ENCODE data around the gene KLK13.

Gene KLK13

GRCh38 chr19:51065221-51065960, 499 bp upstream of the KLK13 start:
- H3K27me3 ChIP-seq (ENCODE audit: control insufficient read depth, insufficient read depth, low read length) = no peaks in the 10 kb centered on the region
- H3K4me3 ChIP-seq (ENCODE audit: low read length) = peak overlapping the region; percentile 52; the same call in 1 of the 2 replicates
- DNase-seq (ENCODE audit: low read depth, low spot score) = no peak
- H3K36me3 ChIP-seq (ENCODE audit: control insufficient read depth, insufficient read depth, low read length) = no peaks in the 10 kb centered on the region
- no CpG with 5 or more reads among the region's 25 CpGs for WGBS (ENCODE audit: insufficient coverage, insufficient read length)
- H3K4me1 ChIP-seq (ENCODE audit: control insufficient read depth, insufficient read depth, low read length) = no peaks in the 10 kb centered on the region; the same call in 1 of the 2 replicates
- no peak overlapping the region for H3K27ac ChIP-seq (ENCODE audit: low read length)
- no peaks in the 10 kb centered on the region for H3K9me3 ChIP-seq (ENCODE audit: control insufficient read depth, insufficient read depth, low read length)

GRCh38 chr19:51063664-51064063, 1.2 kb downstream of the KLK13 start:
- WGBS (ENCODE audit: insufficient coverage, insufficient read length) = no CpG with 5 or more reads among the region's 7 CpGs
- Histone ChIP-seq H3K27me3 (ENCODE audit: control insufficient read depth, insufficient read depth, low read length) (no peaks in the 10 kb centered on the region), H3K4me3 (ENCODE audit: low read length) (no peak overlapping the region), H3K4me1 (ENCODE audit: control insufficient read depth, insufficient read depth, low read length) (no peaks in the 10 kb centered on the region; the same call in 1 of the 2 replicates), H3K27ac (ENCODE audit: low read length) (no peak overlapping the region), H3K9me3 (ENCODE audit: control insufficient read depth, insufficient read depth, low read length) (no peaks in the 10 kb centered on the region), H3K36me3 (ENCODE audit: control insufficient read depth, insufficient read depth, low read length) (no peaks in the 10 kb centered on the region)
- no peak for DNase-seq (ENCODE audit: low read depth, low spot score)

GRCh38 chr19:51060973-51061372, 3.9 kb downstream of the KLK13 start:
- Histone ChIP-seq H3K4me3 (ENCODE audit: low read length) (no peak overlapping the region), H3K4me1 (ENCODE audit: control insufficient read depth, insufficient read depth, low read length) (no peaks in the 10 kb centered on the region; the same call in 1 of the 2 replicates), H3K27ac (ENCODE audit: low read length) (no peak overlapping the region), H3K9me3 (ENCODE audit: control insufficient read depth, insufficient read depth, low read length) (no peaks in the 10 kb centered on the region), H3K36me3 (ENCODE audit: control insufficient read depth, insufficient read depth, low read length) (no peaks in the 10 kb centered on the region), H3K27me3 (ENCODE audit: control insufficient read depth, insufficient read depth, low read length) (no peaks in the 10 kb centered on the region)
- WGBS (ENCODE audit: insufficient coverage, insufficient read length) = 100% methylated on average over 1 of the region's 1 CpG
- DNase-seq (ENCODE audit: low read depth, low spot score) = no peak

- H3K27ac ChIP-seq (ENCODE audit: low read length) = no peak overlapping the region
- no peaks in the 10 kb centered on the region for H3K4me1 ChIP-seq (ENCODE audit: control insufficient read depth, insufficient read depth, low read length)
- 100% methylated on average over 1 of the region's 4 CpGs for WGBS (ENCODE audit: insufficient coverage, insufficient read length)
- H3K36me3 ChIP-seq (ENCODE audit: control insufficient read depth, insufficient read depth, low read length) = no peaks in the 10 kb centered on the region
- no peak for DNase-seq (ENCODE audit: low read depth, low spot score)
- no peaks in the 10 kb centered on the region for H3K27me3 ChIP-seq (ENCODE audit: control insufficient read depth, insufficient read depth, low read length)
- H3K4me3 ChIP-seq (ENCODE audit: low read length) = no peak overlapping the region
- H3K9me3 ChIP-seq (ENCODE audit: control insufficient read depth, insufficient read depth, low read length) = no peaks in the 10 kb centered on the region
These were observed 4.6 kb downstream of the KLK13 start for GRCh38 chr19:51060336-51060735.

GRCh38 chr19:51059715-51060114, 5.2 kb downstream of the KLK13 start:
- no peak overlapping the region for H3K4me3 ChIP-seq (ENCODE audit: low read length)
- no peaks in the 10 kb centered on the region for H3K9me3 ChIP-seq (ENCODE audit: control insufficient read depth, insufficient read depth, low read length)
- WGBS (ENCODE audit: insufficient coverage, insufficient read length) = no CpG with 5 or more reads among the region's 7 CpGs
- H3K4me1 ChIP-seq (ENCODE audit: control insufficient read depth, insufficient read depth, low read length) = no peaks in the 10 kb centered on the region
- no peak overlapping the region for H3K27ac ChIP-seq (ENCODE audit: low read length)
- H3K27me3 ChIP-seq (ENCODE audit: control insufficient read depth, insufficient read depth, low read length) = no peaks in the 10 kb centered on the region
- no peak for DNase-seq (ENCODE audit: low read depth, low spot score)
- no peaks in the 10 kb centered on the region for H3K36me3 ChIP-seq (ENCODE audit: control insufficient read depth, insufficient read depth, low read length)

- Histone ChIP-seq H3K36me3 (ENCODE audit: control insufficient read depth, insufficient read depth, low read length) (no peaks in the 10 kb centered on the region), H3K9me3 (ENCODE audit: control insufficient read depth, insufficient read depth, low read length) (no peaks in the 10 kb centered on the region), H3K27me3 (ENCODE audit: control insufficient read depth, insufficient read depth, low read length) (no peaks in the 10 kb centered on the region), H3K4me1 (ENCODE audit: control insufficient read depth, insufficient read depth, low read length) (no peaks in the 10 kb centered on the region), H3K4me3 (ENCODE audit: low read length) (no peak overlapping the region), H3K27ac (ENCODE audit: low read length) (no peak overlapping the region)
- no peak for DNase-seq (ENCODE audit: low read depth, low spot score)
These were observed 9.0 kb downstream of the KLK13 start for GRCh38 chr19:51055866-51056265.

GRCh38 chr19:51047031-51047335, 17.9 kb downstream of the KLK13 start:
- H3K4me1 ChIP-seq (ENCODE audit: control insufficient read depth, insufficient read depth, low read length) = peaks cover 6% of the 10 kb centered on the region
- no CpG with 5 or more reads among the region's 4 CpGs for WGBS (ENCODE audit: insufficient coverage, insufficient read length)
- H3K36me3 ChIP-seq (ENCODE audit: control insufficient read depth, insufficient read depth, low read length) = no peaks in the 10 kb centered on the region
- no peak overlapping the region for H3K27ac ChIP-seq (ENCODE audit: low read length)
- no peak overlapping the region for H3K4me3 ChIP-seq (ENCODE audit: low read length)
- no peaks in the 10 kb centered on the region for H3K27me3 ChIP-seq (ENCODE audit: control insufficient read depth, insufficient read depth, low read length)
- H3K9me3 ChIP-seq (ENCODE audit: control insufficient read depth, insufficient read depth, low read length) = no peaks in the 10 kb centered on the region
- DNase-seq (ENCODE audit: low read depth, low spot score) = no peak

GRCh38 chr19:51044327-51044726, 20.6 kb downstream of the KLK13 start:
- peaks cover 6% of the 10 kb centered on the region for H3K4me1 ChIP-seq (ENCODE audit: control insufficient read depth, insufficient read depth, low read length)
- H3K27me3 ChIP-seq (ENCODE audit: control insufficient read depth, insufficient read depth, low read length) = no peaks in the 10 kb centered on the region
- no peaks in the 10 kb centered on the region for H3K9me3 ChIP-seq (ENCODE audit: control insufficient read depth, insufficient read depth, low read length)
- H3K36me3 ChIP-seq (ENCODE audit: control insufficient read depth, insufficient read depth, low read length) = no peaks in the 10 kb centered on the region
- H3K27ac ChIP-seq (ENCODE audit: low read length) = no peak overlapping the region
- H3K4me3 ChIP-seq (ENCODE audit: low read length) = no peak overlapping the region
- no CpG with 5 or more reads among the region's 11 CpGs for WGBS (ENCODE audit: insufficient coverage, insufficient read length)
- DNase-seq (ENCODE audit: low read depth, low spot score) = no peak

GRCh38 chr19:51043497-51043896, 21.4 kb downstream of the KLK13 start:
- no peak for DNase-seq (ENCODE audit: low read depth, low spot score)
- WGBS (ENCODE audit: insufficient coverage, insufficient read length) = no CpG with 5 or more reads among the region's 9 CpGs
- no peak overlapping the region for H3K27ac ChIP-seq (ENCODE audit: low read length)
- no peaks in the 10 kb centered on the region for H3K27me3 ChIP-seq (ENCODE audit: control insufficient read depth, insufficient read depth, low read length)
- H3K36me3 ChIP-seq (ENCODE audit: control insufficient read depth, insufficient read depth, low read length) = no peaks in the 10 kb centered on the region
- H3K4me1 ChIP-seq (ENCODE audit: control insufficient read depth, insufficient read depth, low read length) = peaks cover 6% of the 10 kb centered on the region
- H3K9me3 ChIP-seq (ENCODE audit: control insufficient read depth, insufficient read depth, low read length) = no peaks in the 10 kb centered on the region
- H3K4me3 ChIP-seq (ENCODE audit: low read length) = no peak overlapping the region

GRCh38 chr19:51040151-51040550, 24.7 kb downstream of the KLK13 start:
- Histone ChIP-seq H3K27ac (ENCODE audit: low read length) (no peak overlapping the region), H3K4me3 (ENCODE audit: low read length) (no peak overlapping the region), H3K4me1 (ENCODE audit: control insufficient read depth, insufficient read depth, low read length) (peaks cover 1% of the 10 kb centered on the region; the same call in 1 of the 2 replicates), H3K9me3 (ENCODE audit: control insufficient read depth, insufficient read depth, low read length) (no peaks in the 10 kb centered on the region), H3K36me3 (ENCODE audit: control insufficient read depth, insufficient read depth, low read length) (no peaks in the 10 kb centered on the region), H3K27me3 (ENCODE audit: control insufficient read depth, insufficient read depth, low read length) (no peaks in the 10 kb centered on the region)
- no CpG with 5 or more reads among the region's 6 CpGs for WGBS (ENCODE audit: insufficient coverage, insufficient read length)
- DNase-seq (ENCODE audit: low read depth, low spot score) = no peak

- no peak for DNase-seq (ENCODE audit: low read depth, low spot score)
- H3K36me3 ChIP-seq (ENCODE audit: control insufficient read depth, insufficient read depth, low read length) = no peaks in the 10 kb centered on the region
- H3K4me3 ChIP-seq (ENCODE audit: low read length) = no peak overlapping the region
- no peaks in the 10 kb centered on the region for H3K9me3 ChIP-seq (ENCODE audit: control insufficient read depth, insufficient read depth, low read length)
- no peak overlapping the region for H3K27ac ChIP-seq (ENCODE audit: low read length)
- no peaks in the 10 kb centered on the region for H3K4me1 ChIP-seq (ENCODE audit: control insufficient read depth, insufficient read depth, low read length)
- H3K27me3 ChIP-seq (ENCODE audit: control insufficient read depth, insufficient read depth, low read length) = no peaks in the 10 kb centered on the region
- WGBS (ENCODE audit: insufficient coverage, insufficient read length) = no CpG with 5 or more reads among the region's 9 CpGs
These were observed 28.4 kb downstream of the KLK13 start for GRCh38 chr19:51036519-51036918.
